K562 (cell line): ENCODE data around the gene GET4. TPM values are rescaled to one million over a fixed set of nuclear protein-coding genes. Genes with fewer than 3 reads are reported as not detected.

ENCODE experiments used
- ATAC-seq: fragments of 200-7000 bp; cut with Tn5 transposase; 3 replicates; pipeline ENCODE4 v1.9.1; 2020; ENCODE audit warnings: moderate library complexity
- BruUV-seq: library from RNA; stranded (reverse); fragments of 400-500 nt; replicated peaks from 2 replicates; lab custom pipeline; 2021; lab: Mats Ljungman, UMichigan
- CTCF ChIA-PET: fragments of 300-600 bp; formaldehyde crosslinking; extraction: SDS; loops from one replicate; lab custom pipeline; 2021; ENCODE audit warnings: low intra/inter-chr PET ratio; lab: Yijun Ruan, JAX
- POLR2A ChIA-PET: fragments of 300-600, 350-650 bp; sonication (Branson Sonifier 250); formaldehyde crosslinking; extraction: SDS; loops from one replicate; lab custom pipeline; 2021; ENCODE audit warnings: antibody characterized with exemption, inconsistent platforms; lab: Yijun Ruan, JAX
- DNase-seq, 4 experiments: peaks; one replicate each; pipeline versions ENCODE4 v3.0.0 to v3.0.0-alpha.2; 2011 to 2018; ENCODE audit warnings: low spot score in 3 of 4, mixed read lengths in 3 of 4; ENCODE audit errors: extremely low read depth in 1 of 4
- FAIRE-seq: peaks from 2 replicates; lab custom pipeline; 2011; peaks lifted over from hg19 to GRCh38; lab: Jason Lieb, UNC
- H2AFZ ChIP-seq: 2 replicates; pipeline ENCODE4 v1.6.0; 2011; ENCODE audit warnings: low read depth, low read length, control low read depth, inconsistent platforms
- H3K27ac ChIP-seq: fragments of 200-600 bp; 3 replicates; pipeline ENCODE4 v1.8.0; 2011; ENCODE audit warnings: low read depth, mild to moderate bottlenecking, control low read depth, inconsistent platforms, low read length, moderate library complexity, mixed read lengths; ENCODE audit errors: extremely low read depth
- H3K27me3 ChIP-seq, 2 experiments: fragments of 300-600 bp in 1 of 2; 2 replicates in 1 of 2; 3 replicates in 1 of 2; pipeline versions ENCODE4 v1.6.0 to v1.8.0; 2011; ENCODE audit warnings: inconsistent platforms in 2 of 2, low read length in 2 of 2, mild to moderate bottlenecking in 1 of 2, mixed read lengths in 1 of 2, moderate library complexity in 1 of 2; ENCODE audit not compliant: control insufficient read depth in 2 of 2, insufficient read depth in 2 of 2
- H3K36me3 ChIP-seq: fragments of 300-600 bp; 3 replicates; pipeline ENCODE4 v1.8.0; 2011; ENCODE audit warnings: mild to moderate bottlenecking, low read length, inconsistent platforms; ENCODE audit not compliant: control insufficient read depth, insufficient read depth
- H3K4me1 ChIP-seq, 2 experiments: fragments of 200-600 bp in 1 of 2; replicated peaks in 1 of 2; 2 replicates in 1 of 2; 3 replicates in 1 of 2; pipeline versions ENCODE4 v1.5.1 to v1.8.0; 2011; ENCODE audit warnings: inconsistent platforms in 2 of 2, low read length in 2 of 2, mild to moderate bottlenecking in 1 of 2, mixed read lengths in 1 of 2, moderate library complexity in 1 of 2; ENCODE audit not compliant: control insufficient read depth in 2 of 2, insufficient read depth in 2 of 2
- H3K4me2 ChIP-seq: 2 replicates; pipeline ENCODE4 v1.6.1; 2011; ENCODE audit warnings: low read length, control low read depth, inconsistent platforms, mixed read lengths; ENCODE audit not compliant: insufficient read depth
- H3K4me3 ChIP-seq: fragments of 200-600 bp; sonication (generic), shearing (Covaris generic); 2 replicates; pipeline ENCODE4 v1.5.1; 2016; ENCODE audit warnings: control low read depth, inconsistent platforms
- H3K79me2 ChIP-seq: fragments of 200-600 bp; 3 replicates; pipeline ENCODE4 v1.8.0; 2011; ENCODE audit warnings: low read length, inconsistent platforms; ENCODE audit not compliant: control insufficient read depth, insufficient read depth
- H3K9ac ChIP-seq, 2 experiments: 2 replicates each; pipeline versions ENCODE4 v1.6.0 to v1.6.1; 2011; ENCODE audit warnings: low read depth in 2 of 2, low read length in 2 of 2, control low read depth in 1 of 2, inconsistent platforms in 1 of 2, mild to moderate bottlenecking in 1 of 2, mixed read lengths in 1 of 2; ENCODE audit not compliant: insufficient read depth in 1 of 2
- H3K9me1 ChIP-seq: one replicate; pipeline ENCODE4 v1.6.0; 2011; ENCODE audit warnings: inconsistent platforms, mild to moderate bottlenecking, low read length, moderate library complexity; ENCODE audit not compliant: control insufficient read depth, insufficient read depth
- H3K9me3 ChIP-seq: replicated peaks from 2 replicates; pipeline ENCODE4 v1.5.1; 2011; ENCODE audit warnings: low read depth, low read length, inconsistent platforms; ENCODE audit not compliant: control insufficient read depth, insufficient read depth
- H4K20me1 ChIP-seq: replicated peaks from 2 replicates; pipeline ENCODE4 v1.6.1; 2011; ENCODE audit warnings: low read length, inconsistent platforms, mixed read lengths; ENCODE audit not compliant: control insufficient read depth, insufficient read depth
- FOXP4 ChIP-seq: sonication (generic); formaldehyde crosslinking; IDR thresholded peaks from 2 replicates; pipeline ENCODE4 v1.8.0; 2022; ENCODE audit warnings: mild to moderate bottlenecking, missing genetic modification reagents, borderline replicate concordance
- GATAD2B ChIP-seq: fragments of 450-650 bp; IDR thresholded peaks from 2 replicates; pipeline ENCODE4 v1.6.1; 2017; ENCODE audit warnings: mild to moderate bottlenecking, borderline replicate concordance
- HDGF ChIP-seq: fragments of 450-650 bp; IDR thresholded peaks from 2 replicates; pipeline ENCODE4 v1.6.1; 2016
- L3MBTL2 ChIP-seq: fragments of 450-650 bp; IDR thresholded peaks from 2 replicates; pipeline ENCODE4 v1.6.1; 2016; ENCODE audit warnings: mild to moderate bottlenecking, moderate library complexity
- MAX ChIP-seq: sonication (generic); formaldehyde crosslinking; IDR thresholded peaks from 2 replicates; pipeline ENCODE4 v1.9.0; 2022; ENCODE audit warnings: mild to moderate bottlenecking, missing genetic modification reagents
- MYBL2 ChIP-seq, 2 experiments: fragments of 450-650 bp in 1 of 2; sonication (generic) in 1 of 2; formaldehyde crosslinking in 1 of 2; IDR thresholded peaks; 2 replicates each; pipeline versions ENCODE4 v1.6.1 to v1.8.1; 2017 to 2022; ENCODE audit warnings: borderline replicate concordance in 1 of 2, inconsistent platforms in 1 of 2, low read depth in 1 of 2, mild to moderate bottlenecking in 1 of 2, missing genetic modification reagents in 1 of 2, moderate library complexity in 1 of 2
- NEUROD1 ChIP-seq: fragments of 150-350 bp; IDR thresholded peaks from 2 replicates; pipeline ENCODE4 v1.6.1; 2014; ENCODE audit warnings: borderline replicate concordance, low read length, low read depth; ENCODE audit not compliant: partially characterized antibody
- NR1H2 ChIP-seq: sonication (generic); formaldehyde crosslinking; IDR thresholded peaks from 2 replicates; pipeline ENCODE4 v1.4.0; 2020; ENCODE audit warnings: mild to moderate bottlenecking, missing genetic modification reagents
- PCBP1 ChIP-seq: fragments of 200-400 bp; formaldehyde crosslinking; IDR thresholded peaks from 2 replicates; pipeline ENCODE4 v1.6.1; 2018; ENCODE audit warnings: mild to moderate bottlenecking, low read depth, low read length; ENCODE audit not compliant: poor library complexity, severe bottlenecking
- RBM25 ChIP-seq: fragments of 200-400 bp; formaldehyde crosslinking; IDR thresholded peaks from 2 replicates; pipeline ENCODE4 v1.6.1; 2018; ENCODE audit warnings: low read length, low read depth, moderate library complexity; ENCODE audit not compliant: severe bottlenecking
- SMARCB1 ChIP-seq: IDR thresholded peaks from 2 replicates; pipeline ENCODE4 v1.6.1; 2011; ENCODE audit warnings: improper control_type of control experiment, low read depth; ENCODE audit not compliant: insufficient read length
- SMARCC2 ChIP-seq: fragments of 450-650 bp; IDR thresholded peaks from 2 replicates; pipeline ENCODE4 v1.6.1; 2017; ENCODE audit warnings: antibody characterized with exemption, moderate library complexity, mild to moderate bottlenecking, low read depth
- STAT6 ChIP-seq: sonication (generic); formaldehyde crosslinking; IDR thresholded peaks from 2 replicates; pipeline ENCODE4 v1.8.1; 2023; ENCODE audit warnings: mild to moderate bottlenecking, missing genetic modification reagents
- ZC3H8 ChIP-seq: fragments of 450-650 bp; IDR thresholded peaks from 2 replicates; pipeline ENCODE4 v1.6.1; 2017
- ZNF282 ChIP-seq: sonication (generic); formaldehyde crosslinking; IDR thresholded peaks from 2 replicates; pipeline ENCODE4 v1.8.1; 2023; ENCODE audit warnings: missing genetic modification reagents
- ZNF384 ChIP-seq: IDR thresholded peaks from 2 replicates; pipeline ENCODE4 v1.6.1; 2012; ENCODE audit warnings: low read depth, low read length, improper control_type of control experiment
- ZNF717 ChIP-seq: fragments of 250-450 bp; sonication (Bioruptor Pico); IDR thresholded peaks from 2 replicates; pipeline ENCODE4 v1.5.0; 2021
- ZNF75A ChIP-seq: fragments of 450-650 bp; formaldehyde crosslinking; IDR thresholded peaks from 2 replicates; pipeline ENCODE4 v1.4.0; 2020; ENCODE audit warnings: mild to moderate bottlenecking
- ZNF764 ChIP-seq: fragments of 250-450 bp; sonication (Bioruptor Pico); IDR thresholded peaks from 2 replicates; pipeline ENCODE4 v1.4.0; 2020; ENCODE audit warnings: low read depth, mild to moderate bottlenecking, moderate library complexity
- WGBS: fragments of 100-300 bp; shearing (Covaris generic); methylation state at CpG from one replicate; pipeline ENCODE4 v1.1.6; 2016; ENCODE audit warnings: low coverage, mixed read lengths; ENCODE audit not compliant: insufficient coverage; ENCODE audit errors: missing lambda C conversion rate; 5-methylcytosine and 5-hydroxymethylcytosine counted together
- in situ Hi-C: fragments of 300-500 bp; cut with MboI; formaldehyde crosslinking; loops from 4 replicates; pipeline ENCODE4 v1.15.0; 2018; ENCODE audit warnings: inconsistent platforms, mixed read lengths
- intact Hi-C: fragments of 100-400 bp; cut with micrococcal nuclease; formaldehyde crosslinking; loops from 2 replicates; pipeline ENCODE4 v1.14.2; 2022
- polyA plus RNA-seq, 8 experiments: library from polyadenylated mRNA; depleted of rRNA in 4 of 8; stranded (reverse) in 5 of 8; unstranded in 3 of 8; fragments of >200 nt; fragmentation: Nextera tagmentation in 2 of 8; fragmentation: Illumina TruSeq in 1 of 8; extraction: Ambion mirVana in 2 of 8; extraction: Trizol in 1 of 8; gene quantifications; 2 replicates each; pipeline versions ENCODE4 v1.2.1 to v1.2.3, GENCODE V29; 2011 to 2014; ENCODE audit warnings: inconsistent platforms in 1 of 8, missing spikeins in 1 of 8
- total RNA-seq, 7 experiments: library from RNA; depleted of rRNA in 6 of 7; stranded (reverse); fragments of >200 nt in 6 of 7; fragmentation: Illumina TruSeq in 2 of 7; extraction: Trizol in 2 of 7; gene quantifications; 2 replicates each; pipeline versions ENCODE4 v1.2.1 to v1.2.3, GENCODE V29; 2011 to 2021; ENCODE audit warnings: low replicate concordance in 1 of 7

The GET4 gene
- total and polyA plus RNA-seq, 9 of the 15 experiments (the other 6 are each of a cell fraction or from before 2014, with no cell fraction given), result 0.99 to 122 (median 40.4) TPM

- Histone ChIP-seq H2AFZ (no peak overlapping the region), H3K27me3 (peaks cover 0 to 27% of the 10 kb centered on the region in 2 experiments; a peak in 2 of 5 replicates), H3K4me1 (peaks cover 10 to 56% of the 10 kb centered on the region in 2 experiments), H3K4me3 (no peak overlapping the region), H3K36me3 (no peaks in the 10 kb centered on the region), H4K20me1 (no peaks in the 10 kb centered on the region), H3K79me2 (no peaks in the 10 kb centered on the region), H3K9ac (no peak overlapping the region), H3K27ac (no peak overlapping the region), H3K9me1 (no peaks in the 10 kb centered on the region), H3K4me2 (no peak overlapping the region)
- POLR2A ChIA-PET, result no interaction called here
- intact Hi-C loops (no loop called here), in situ Hi-C loops (no loop called here)
- CTCF ChIA-PET, result no interaction called here
- ATAC-seq, result no peak
- DNase-seq, result no peak
- FAIRE-seq, result no peak
- BruUV-seq, result no TSS peak
- TF ChIP-seq FOXP4 (CRISPR knock-in tag) (no peak), STAT6 (no peak), HDGF (no peak), ZNF717 (CRISPR knock-in tag) (no peak), SMARCB1 (no peak), ZC3H8 (no peak), ZNF384 (no peak), PCBP1 (no peak), ZNF75A (CRISPR knock-in tag) (no peak), GATAD2B (no peak), MAX (no peak), ZNF764 (no peak), NR1H2 (CRISPR knock-in tag) (no peak), MYBL2 (IDR thresholded peaks at IDR 0.05; ENCODE audit: low read depth) (no peak), MYBL2 (CRISPR knock-in tag; IDR thresholded peaks at IDR 0.05; ENCODE audit: borderline replicate concordance) (no peak), NEUROD1 (no peak), ZNF282 (CRISPR knock-in tag) (no peak), L3MBTL2 (no peak), SMARCC2 (no peak), RBM25 (no peak)
- TF ChIP-seq, all 486 proteins: peak for 0
- WGBS, result 55% methylated on average over 14 of the region's 18 CpGs
- no peaks in the 10 kb centered on the region for H3K9me3 ChIP-seq
These were observed 49.2 kb downstream of the GET4 start for GRCh38 chr7:925601-926000.
